Suprapubic skin (tissue), 4 donors: ENCODE measurements around the gene GALR3.

ENCODE experiments used
- EP300 ChIP-seq: sonication (generic); formaldehyde crosslinking; IDR thresholded peaks from one replicate; pipeline ENCODE4 v1.6.1; 2017; ENCODE audit warnings: antibody characterized with exemption
- POLR2A ChIP-seq, 2 donors: fragments of 450-650 bp; IDR thresholded peaks; one replicate each; pipeline ENCODE4 v1.6.1; 2017; ENCODE audit warnings: antibody characterized with exemption in 2 of 2, mild to moderate bottlenecking in 2 of 2, moderate library complexity in 2 of 2
- POLR2AphosphoS5 ChIP-seq, 3 donors: sonication (generic); formaldehyde crosslinking; IDR thresholded peaks; one replicate each; pipeline ENCODE4 v1.6.1; 2017; ENCODE audit warnings: antibody characterized with exemption in 3 of 3
- TF ChIP-seq, protein P1 (sequence below), 2 donors: fragments of 200-600 bp in 1 of 2; fragments of 450-650 bp in 1 of 2; sonication (generic) in 1 of 2; IDR thresholded peaks; one replicate each; pipeline ENCODE4 v1.5.1; 2016 to 2019; ENCODE audit warnings: antibody characterized with exemption in 2 of 2, mild to moderate bottlenecking in 1 of 2, moderate library complexity in 1 of 2

DNA sequence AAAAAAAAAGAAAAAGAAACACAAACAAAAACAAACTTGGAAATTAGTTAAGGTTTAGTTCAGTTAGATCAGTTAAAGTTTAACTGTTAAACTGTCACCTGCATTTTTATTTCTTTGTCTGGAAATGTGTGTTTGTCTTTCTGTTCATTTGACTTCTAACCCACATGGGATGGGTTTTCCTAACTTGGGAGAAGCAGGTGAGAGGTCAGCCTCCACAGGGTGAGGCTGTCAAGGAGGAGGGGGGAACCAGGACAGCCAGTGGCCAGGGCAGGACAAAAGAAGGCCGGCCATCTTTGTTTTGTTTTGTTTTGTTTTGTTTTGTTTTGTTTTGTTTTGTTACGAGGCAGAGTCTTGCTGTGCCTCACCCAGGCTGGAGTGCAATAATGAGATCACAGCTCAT is 28.8 kb upstream of the GALR3 start:
- TF ChIP-seq POLR2AphosphoS5 (IDR thresholded peaks at IDR 0.05) (no peak), EP300 (no peak), POLR2A (IDR thresholded peaks at IDR 0.05) (no peak)
- TF ChIP-seq, protein P1, sequence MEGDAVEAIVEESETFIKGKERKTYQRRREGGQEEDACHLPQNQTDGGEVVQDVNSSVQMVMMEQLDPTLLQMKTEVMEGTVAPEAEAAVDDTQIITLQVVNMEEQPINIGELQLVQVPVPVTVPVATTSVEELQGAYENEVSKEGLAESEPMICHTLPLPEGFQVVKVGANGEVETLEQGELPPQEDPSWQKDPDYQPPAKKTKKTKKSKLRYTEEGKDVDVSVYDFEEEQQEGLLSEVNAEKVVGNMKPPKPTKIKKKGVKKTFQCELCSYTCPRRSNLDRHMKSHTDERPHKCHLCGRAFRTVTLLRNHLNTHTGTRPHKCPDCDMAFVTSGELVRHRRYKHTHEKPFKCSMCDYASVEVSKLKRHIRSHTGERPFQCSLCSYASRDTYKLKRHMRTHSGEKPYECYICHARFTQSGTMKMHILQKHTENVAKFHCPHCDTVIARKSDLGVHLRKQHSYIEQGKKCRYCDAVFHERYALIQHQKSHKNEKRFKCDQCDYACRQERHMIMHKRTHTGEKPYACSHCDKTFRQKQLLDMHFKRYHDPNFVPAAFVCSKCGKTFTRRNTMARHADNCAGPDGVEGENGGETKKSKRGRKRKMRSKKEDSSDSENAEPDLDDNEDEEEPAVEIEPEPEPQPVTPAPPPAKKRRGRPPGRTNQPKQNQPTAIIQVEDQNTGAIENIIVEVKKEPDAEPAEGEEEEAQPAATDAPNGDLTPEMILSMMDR (IDR thresholded peaks at IDR 0.05), result no peak
